HG02885 (cell line): Measurements from ENCODE around the gene ARHGAP24.
"Not testable (repeated sequence)": the region's sequence is repeated elsewhere in the genome, so short reads cannot be mapped to it uniquely, and the experiment has no call there.

Experiments used
- ATAC-seq: cut with Tn5 transposase; IDR thresholded peaks from one replicate; pipeline ENCODE4 v1.9.1; 2021; ENCODE audit warnings: mild to moderate bottlenecking; ENCODE audit not compliant: unreplicated experiment, poor library complexity

The ARHGAP24 gene

DNA sequence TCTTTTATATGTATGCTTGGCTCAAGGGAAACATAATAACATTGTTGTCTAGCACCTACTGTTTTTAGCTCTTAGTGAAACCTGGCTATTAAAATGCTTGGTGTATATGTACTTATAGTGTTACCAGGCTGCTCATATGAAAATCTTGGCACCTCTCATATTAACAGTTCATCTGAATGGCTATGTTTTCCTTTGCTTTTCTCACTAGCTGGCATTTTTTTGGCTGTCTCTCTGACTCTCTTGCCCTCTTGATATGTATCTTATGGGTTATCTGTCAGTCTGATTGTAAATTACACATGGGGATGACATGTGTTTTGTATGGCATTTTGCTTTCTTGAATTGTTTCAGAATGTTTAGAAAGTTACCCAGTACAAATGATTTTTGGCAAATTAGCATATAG lies 158.0 kb downstream of the ARHGAP24 start:
- no peak for ATAC-seq

DNA sequence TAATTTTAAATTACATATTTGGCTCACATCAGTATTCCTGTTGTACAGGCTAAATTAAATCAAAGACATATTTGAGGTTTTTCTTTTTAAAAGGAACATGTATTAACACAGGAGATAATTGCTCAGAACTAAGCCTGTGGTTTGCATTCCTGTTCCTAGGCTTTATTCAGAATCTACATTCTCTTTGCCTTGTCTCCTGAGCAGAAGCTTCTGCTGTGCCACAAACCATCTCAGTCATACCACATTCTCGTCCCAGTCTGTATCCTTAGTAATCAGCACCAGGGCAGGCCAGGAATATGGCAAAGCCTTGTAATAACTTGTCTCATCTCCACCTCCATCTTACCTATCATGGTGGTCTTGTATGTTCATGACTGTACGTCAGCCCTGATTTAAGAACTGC lies 162.8 kb downstream of the ARHGAP24 start:
- no peak for ATAC-seq

DNA sequence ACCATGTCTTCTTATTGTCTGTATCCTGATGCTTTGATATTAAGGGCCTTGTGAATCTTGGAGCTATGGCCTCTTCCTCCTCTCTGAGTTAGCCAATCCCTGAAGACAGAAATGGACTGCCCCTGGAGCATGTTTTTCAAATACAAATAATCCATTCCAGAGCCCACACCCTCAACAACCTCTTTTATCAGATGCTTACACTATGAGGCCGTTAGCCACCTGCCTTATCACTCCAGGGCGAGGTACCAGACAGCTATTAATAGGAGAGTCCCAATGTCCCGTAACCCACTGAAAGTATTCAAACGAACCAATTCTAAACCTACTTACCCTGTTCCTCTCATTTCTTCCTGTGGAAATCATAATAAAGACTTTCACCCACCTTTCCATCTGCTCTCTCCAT lies 165.0 kb downstream of the ARHGAP24 start:
- ATAC-seq: no peak

DNA sequence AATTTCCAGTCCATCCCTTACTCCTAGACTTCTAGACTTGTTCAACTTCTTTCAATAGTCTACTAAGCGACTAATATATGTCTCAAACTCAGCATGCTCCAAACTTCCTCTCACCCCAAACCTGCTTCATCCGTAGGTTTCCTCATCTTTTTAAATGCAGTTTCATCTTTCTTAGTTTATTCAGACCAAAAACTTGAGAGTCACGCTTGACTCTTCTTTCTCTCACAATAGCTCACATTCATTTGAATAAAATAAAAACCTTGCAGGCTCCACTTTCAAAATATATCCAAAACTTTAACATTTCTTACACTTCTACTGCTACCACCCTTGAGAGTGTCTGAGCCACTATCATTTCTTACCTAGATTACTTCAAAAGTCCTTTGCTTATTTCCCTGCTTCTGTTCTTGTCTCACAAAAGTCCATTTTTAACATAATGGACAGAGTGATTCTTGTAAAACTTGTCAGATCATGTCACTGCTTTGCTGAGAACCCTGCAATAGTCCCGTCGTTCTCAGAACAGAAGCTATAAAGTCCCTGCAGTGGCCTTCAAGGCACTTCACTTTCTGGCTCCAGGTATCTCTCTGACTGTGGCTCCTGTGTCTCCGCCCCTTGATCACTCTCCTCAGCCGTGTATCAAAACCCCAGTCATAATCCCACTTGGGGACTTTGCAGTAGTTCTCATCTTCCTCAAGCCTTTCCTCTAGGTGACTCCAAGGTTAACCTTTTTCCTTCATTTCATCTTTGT lies 167.6 kb downstream of the ARHGAP24 start:
- no peak for ATAC-seq

DNA sequence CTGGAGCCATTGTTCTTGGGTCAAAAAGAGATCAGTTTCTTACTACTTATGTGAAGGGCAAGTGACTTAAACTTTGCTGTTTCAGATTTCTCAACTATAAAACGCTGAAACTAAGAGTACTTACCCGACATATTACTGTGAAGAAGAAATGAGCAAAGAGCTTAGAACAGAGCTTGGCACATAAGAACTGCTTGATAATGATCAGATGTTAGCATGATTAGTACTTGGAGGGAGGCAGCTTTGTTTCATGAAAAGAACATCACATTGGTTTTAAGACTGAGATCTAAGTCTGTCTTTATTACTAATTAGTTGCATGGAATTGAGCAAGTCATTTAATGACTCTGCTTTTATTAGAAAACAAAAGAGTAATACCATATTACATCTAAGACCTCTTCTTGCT lies 169.1 kb downstream of the ARHGAP24 start:
- no peak for ATAC-seq

DNA sequence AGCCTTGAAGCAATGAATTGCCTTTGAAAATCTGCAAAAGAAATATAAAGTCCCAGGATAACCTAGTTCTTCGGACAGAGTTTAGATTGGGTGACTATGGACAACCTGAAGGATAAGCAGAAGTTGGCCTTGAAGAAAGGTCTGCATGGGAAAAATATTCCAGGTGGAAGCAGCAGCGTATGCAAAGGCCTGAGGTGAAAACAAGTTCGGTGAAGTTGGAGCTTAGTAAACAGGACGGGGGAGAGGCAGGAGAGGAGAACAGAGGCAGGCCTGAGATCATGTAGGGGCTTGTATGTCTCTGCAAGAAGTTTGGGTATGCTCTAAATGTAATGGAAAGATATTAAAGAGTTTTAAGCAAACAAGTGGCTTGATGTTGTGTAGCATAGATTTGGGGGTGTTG lies 176.0 kb downstream of the ARHGAP24 start:
- ATAC-seq: no peak

DNA sequence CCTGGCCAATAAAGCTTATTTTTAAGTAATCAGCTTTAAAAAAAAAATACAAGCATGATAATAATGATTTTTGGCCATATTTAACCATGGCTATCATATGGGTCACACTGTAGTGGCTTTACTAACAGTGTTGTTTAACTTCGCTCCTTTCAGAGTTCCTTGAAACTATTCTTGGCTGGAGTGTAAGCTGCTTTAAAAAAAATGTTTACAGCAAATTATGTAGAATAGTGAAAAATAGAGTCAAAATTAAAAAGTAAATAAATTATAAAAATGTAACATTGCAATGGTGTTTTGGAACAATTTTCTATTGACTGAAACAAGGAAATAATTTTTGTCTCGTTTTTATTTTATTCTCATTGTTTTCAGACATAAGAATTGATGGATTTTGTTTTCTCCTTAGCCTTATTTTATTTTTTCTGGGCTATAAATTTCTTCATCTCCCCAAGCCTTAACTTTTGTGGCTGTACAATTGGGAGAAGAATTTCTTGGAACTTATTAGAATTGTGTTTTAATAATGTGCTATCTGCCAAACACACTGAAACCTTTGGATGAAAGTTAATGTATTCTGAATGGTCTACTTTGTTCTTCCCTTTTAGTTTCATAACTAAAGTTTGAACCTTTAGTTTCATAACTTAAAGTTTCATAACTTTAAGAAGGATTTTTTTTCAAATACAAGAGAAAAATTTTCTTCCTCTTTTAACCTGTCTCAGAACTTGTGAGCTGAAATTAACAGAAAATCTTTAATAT lies 182.0 kb downstream of the ARHGAP24 start:
- no peak for ATAC-seq

DNA sequence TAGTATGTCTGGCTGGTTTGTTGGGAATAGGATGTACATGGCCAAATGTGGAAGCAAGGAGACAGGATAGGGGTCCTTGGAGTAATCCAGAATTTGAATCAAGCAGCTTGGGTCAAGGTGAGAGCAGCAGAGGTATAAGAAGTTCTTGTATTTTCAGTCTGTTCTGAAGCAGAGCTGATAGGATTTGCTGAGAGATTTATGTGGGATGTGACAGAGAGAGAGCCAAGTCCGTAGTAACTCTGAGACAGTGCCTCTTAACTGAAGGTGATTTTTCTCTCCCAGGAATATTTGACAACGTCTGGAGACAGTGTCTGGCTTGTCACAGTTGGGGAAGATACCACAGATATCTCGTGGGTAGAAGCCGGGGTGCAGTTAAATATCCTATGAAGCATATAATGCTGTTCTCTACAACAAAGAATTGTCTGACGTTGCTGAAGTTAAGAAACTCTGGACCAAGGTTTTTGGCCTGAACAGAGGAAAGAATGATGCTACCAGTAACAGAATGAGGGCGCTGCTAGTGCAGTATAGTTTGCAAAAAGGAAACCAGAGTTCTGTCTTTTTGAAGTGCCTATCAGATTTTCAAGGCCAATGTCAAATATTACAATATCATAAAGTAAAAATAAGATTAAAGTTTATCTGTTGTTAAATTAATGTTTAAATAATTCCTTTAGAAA lies 184.0 kb downstream of the ARHGAP24 start:
- peak; percentile 20 for ATAC-seq

DNA sequence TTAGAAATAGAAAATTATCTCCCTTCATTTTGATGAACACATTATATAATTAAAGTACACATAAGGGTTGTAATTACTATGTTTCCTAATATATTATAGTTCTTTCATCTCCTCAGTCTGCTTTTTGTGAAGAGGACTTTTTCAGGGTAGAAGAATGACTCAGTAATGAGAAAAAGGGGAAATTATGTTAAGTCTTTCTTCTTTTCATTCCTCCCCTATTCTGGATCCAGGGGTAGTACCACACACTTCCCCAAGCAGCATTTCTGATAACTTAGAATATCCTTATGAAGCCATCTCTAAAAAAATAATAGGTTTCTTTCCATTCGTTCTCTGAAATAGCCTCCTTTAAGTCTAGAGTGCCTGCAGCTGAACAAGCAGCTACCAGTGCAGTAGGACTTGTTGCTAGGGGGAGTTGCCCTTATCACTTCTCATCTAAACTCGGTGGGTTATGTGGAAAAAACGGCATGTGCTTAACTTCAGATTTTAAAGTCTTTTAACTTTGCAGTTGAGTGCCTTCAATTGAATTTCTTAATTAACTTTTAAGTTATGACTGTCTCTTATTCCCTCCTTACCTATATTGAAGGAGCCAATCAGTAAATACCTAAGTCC lies 184.8 kb downstream of the ARHGAP24 start:
- no peak for ATAC-seq

DNA sequence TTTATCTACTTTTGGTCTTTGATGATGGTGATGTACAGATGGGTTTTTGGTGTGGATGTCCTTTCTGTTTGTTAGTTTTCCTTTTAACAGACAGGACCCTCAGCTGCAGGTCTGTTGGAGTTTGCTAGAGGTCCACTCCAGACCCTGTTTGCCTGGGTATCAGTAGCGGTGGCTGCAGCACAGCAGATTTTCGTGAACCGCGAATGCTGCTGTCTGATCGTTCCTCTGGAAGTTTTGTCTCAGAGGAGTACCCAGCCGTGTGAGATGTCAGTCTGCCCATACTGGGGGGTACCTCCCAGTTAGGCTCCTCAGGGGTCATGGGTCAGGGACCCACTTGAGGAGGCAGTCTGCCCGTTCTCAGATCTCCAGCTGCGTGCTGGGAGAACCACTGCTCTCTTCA lies 191.7 kb downstream of the ARHGAP24 start:
- not testable (repeated sequence) for ATAC-seq

DNA sequence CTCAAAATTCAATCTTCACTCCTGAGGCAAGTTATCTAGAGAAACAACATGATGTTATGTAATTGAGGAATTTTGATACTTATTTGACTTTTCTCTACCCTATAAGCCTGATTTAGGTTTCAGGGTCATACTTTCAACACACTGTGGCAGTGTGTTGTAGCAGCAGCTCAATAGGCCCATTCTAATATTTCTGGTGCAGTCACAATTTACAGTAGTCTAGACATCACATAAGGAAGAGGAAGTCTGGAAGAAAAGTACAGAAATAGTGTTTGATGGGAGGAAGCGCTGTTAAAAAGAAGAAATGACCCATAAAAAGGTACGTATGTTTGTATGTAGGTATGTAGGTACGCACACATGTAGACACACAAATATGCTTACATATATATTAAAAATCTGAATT lies 194.3 kb downstream of the ARHGAP24 start:
- no peak for ATAC-seq

DNA sequence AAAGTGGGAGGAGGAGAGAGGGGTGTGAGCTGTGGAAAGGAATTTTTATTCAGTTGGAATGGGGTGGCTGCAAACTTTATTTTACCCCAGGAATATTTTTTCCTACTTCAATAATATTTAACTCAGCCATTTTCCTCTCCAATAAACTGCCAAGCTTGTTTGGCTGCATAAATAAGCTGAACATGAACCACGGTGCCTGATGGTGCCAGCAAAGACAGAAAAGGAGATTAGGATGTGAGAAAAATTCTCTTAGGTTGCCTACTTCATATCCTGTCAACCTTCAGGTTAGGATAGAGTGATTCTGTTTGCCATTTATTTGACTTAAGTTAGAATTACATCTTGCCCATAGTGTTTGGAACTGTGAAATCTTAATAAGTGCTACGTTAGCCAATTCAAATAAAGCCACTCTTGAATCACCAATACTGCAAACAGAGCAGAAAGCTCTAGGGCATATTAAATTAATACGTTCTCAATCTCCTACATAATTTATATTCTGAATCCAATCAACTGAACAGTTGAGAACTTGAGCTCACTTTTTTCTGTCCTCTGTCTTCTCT lies 195.1 kb downstream of the ARHGAP24 start:
- no peak for ATAC-seq

DNA sequence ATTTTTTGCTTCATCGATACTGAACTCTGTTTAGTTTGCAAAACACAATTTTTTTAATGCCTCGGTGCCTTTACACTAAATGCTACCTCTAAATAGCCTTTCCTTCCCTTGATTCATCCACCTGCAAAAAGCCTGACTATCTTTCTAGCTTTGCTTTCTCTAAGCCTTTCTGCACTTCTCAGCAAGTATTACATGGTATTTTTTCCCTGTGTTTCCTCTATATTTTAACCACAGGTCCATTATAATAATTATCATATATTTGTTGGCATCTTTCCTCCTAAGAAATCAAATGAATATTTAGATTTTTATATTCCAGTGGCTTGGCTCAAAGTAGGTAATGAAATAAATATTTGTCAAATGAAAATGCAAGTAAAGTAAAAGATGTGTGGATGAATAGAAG lies 196.2 kb downstream of the ARHGAP24 start:
- no peak for ATAC-seq

DNA sequence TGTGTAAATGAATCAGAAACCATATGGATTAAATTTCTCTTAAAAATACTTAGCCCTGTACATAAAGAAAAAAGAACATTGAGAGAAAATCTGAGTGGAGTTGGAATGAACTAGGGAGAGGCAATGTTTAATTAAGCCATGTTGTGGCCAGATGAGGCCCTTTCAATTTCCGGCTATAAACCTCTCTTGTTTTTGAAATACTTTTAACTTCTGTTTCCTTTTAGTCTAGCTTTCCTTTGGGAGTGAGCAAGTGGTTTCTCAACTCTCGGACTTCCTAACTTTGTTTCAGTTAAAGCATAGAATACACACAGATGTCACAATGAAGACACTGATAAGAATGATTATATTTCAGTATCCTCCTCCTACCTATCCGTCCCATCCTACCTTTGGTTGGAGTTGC lies 197.2 kb downstream of the ARHGAP24 start:
- no peak for ATAC-seq

DNA sequence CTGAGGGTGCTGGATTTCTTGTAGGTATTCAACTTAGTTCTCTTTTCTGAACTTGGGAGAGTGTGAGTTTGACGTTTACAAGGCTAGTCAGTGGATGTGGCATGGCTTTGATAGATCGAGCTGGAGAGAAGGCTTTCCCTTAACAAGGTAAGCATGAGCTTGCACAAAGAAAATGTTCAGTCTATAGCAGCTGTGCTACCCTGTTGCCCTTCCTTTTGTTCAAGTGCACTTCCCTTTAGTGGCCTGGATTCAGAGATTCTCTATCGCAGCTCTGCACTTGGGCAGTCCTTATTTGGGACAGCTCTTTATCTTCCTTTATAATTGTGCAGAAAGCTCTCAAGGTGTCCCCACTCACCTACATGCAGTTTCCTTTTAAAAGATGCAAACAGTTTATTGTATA lies 198.0 kb downstream of the ARHGAP24 start:
- peak; percentile 45 for ATAC-seq

DNA sequence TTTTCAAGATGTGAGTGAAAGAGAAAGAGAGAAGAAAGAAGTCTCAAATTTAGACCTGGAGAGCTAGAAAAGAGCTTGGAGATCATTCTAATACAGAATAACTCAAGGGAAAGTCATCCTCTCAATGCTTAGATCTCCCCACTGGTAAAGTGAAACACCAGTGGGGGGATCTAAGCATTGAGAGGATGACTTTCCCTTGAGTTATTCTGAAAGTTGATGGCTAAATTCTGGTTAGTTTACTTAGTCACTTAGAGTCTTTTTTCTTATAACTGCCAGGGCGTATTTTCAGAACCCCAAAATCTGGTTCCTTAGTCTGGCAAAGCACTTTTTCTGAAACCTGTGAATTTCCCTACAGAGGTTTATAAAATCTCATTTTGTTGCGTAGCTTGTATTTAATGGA lies 198.6 kb downstream of the ARHGAP24 start:
- no peak for ATAC-seq

DNA sequence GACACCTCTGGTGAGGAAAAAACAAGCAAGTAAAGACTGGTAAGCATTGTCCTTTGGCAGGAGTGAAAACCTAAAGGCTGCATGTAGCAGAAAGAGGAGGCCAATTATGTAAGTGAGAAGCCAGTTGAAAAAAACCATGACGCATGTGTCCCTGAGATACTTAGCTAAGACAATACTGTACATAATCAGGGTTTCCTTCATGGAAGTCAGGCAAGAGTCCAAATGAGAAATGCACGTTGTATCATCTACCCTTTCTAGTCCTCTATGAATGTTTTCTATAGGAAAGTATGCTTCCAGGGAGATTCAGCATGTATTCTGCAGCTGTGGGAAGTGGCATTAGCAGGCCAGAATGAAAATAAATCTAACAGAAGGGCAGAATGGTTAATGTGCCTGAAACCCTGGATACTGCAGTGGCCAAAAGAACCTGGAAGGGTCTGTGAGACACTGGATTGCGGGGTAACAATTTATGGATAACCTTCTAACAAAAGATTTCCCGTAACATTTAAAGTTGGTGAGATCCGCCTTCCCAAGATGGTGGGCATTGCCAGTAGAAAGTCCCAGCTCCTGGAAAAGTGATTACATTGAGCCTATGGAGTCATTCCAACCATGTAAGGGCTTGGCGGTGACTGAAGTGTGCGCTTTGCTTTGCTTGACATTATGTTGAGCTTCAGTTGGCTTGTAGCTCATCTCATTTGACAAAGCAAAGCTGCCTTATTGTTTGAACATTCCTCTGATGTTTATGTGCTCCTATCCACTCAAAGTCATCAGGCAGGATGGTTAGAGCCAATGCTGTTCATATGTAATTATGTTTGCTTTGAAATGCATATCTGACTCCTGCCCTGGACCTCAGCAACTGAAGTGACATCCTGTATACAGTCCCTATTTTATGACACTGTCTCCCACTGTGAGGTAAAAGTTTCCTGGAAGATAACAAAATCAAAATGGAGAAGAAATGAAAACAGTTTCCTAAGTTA lies 200.4 kb downstream of the ARHGAP24 start:
- no peak for ATAC-seq

DNA sequence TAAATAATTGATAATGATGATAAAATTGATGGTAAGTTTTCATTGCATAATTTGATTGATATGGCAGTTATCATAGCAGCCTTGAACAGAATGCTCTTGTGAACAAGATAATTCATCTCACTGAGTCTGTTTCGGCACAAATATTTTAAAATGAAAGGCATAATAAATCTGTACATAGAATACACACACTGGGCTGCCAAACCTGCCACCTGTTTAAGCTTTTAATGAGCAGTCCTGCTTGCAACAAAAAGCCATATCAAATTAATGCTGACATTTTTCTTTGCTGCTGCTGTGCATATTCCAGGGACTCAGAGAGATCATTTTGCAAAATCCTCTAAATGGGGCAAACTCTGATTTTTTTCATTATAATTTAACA lies 201.1 kb downstream of the ARHGAP24 start:
- no peak for ATAC-seq

DNA sequence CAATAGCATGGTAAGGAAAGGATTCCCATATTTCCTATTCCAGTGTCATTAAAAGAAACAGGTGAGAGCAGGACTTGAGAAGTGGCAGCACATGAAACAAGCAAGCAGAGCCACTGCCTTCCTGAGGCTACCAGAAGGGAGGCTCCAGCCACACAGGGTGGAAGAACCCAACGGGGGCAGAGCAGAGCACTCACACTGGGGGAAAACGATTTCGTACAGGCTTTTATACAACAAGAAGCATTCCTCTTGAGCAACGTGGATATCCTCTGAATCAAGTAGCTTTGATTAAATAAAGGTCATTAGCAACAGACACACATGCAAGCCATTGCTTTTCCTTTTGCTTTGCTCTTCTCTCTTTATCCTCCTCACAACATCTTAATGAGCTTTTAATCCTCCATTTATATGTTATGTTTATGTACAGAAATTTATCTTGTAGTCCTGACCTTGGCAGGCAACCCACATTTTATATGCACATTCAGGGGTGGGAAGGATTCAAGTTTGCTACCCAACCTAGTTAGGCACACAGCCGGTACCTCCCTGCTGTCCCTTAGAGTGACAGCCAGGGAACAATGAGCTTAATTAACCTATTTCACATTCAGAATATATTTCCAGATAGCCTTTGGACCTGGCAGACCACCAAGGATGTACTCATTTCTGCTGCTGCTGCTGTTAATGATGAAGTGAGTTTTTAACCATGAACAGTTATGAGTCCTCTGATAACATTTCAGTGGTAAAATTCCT lies 202.1 kb downstream of the ARHGAP24 start:
- no peak for ATAC-seq
